Non-pigmented ciliary epithelial cell (primary cell): Measurements from ENCODE around the gene TSPAN14.

Source experiments
- DNase-seq: peaks from one replicate; pipeline ENCODE4 v3.0.0-alpha.2; 2010; ENCODE audit warnings: low read depth

Gene TSPAN14

GRCh38 chr10:80504158-80504811, 50.2 kb downstream of the TSPAN14 start:
- no peak for DNase-seq

GRCh38 chr10:80504897-80505465, 50.9 kb downstream of the TSPAN14 start:
- DNase-seq = no peak

GRCh38 chr10:80506189-80506575, 52.1 kb downstream of the TSPAN14 start:
- peak; percentile 86 for DNase-seq

- no peak for DNase-seq
Observed at GRCh38 chr10:80506836-80507487, 52.9 kb downstream of the TSPAN14 start.

- no peak for DNase-seq
Observed at GRCh38 chr10:80509108-80509402, 54.9 kb downstream of the TSPAN14 start.

- DNase-seq = peak; percentile 86
Observed at GRCh38 chr10:80509403-80510161, 55.5 kb downstream of the TSPAN14 start.

GRCh38 chr10:80512031-80512526, 58.0 kb downstream of the TSPAN14 start:
- DNase-seq = no peak

GRCh38 chr10:80513106-80513505, 59.0 kb downstream of the TSPAN14 start:
- no peak for DNase-seq

- no peak for DNase-seq
Observed at GRCh38 chr10:80515511-80515910, 61.4 kb downstream of the TSPAN14 start.

- DNase-seq = no peak
Observed at GRCh38 chr10:80515941-80516340, 61.8 kb downstream of the TSPAN14 start.

- no peak for DNase-seq
Observed at GRCh38 chr10:80516506-80517075, 62.5 kb downstream of the TSPAN14 start.

GRCh38 chr10:80517416-80518142, 63.5 kb downstream of the TSPAN14 start:
- DNase-seq = no peak

GRCh38 chr10:80518143-80518806, 64.2 kb downstream of the TSPAN14 start:
- no peak for DNase-seq

GRCh38 chr10:80518807-80519360, 64.8 kb downstream of the TSPAN14 start:
- DNase-seq = no peak

GRCh38 chr10:80519936-80520650, 66.0 kb downstream of the TSPAN14 start:
- no peak for DNase-seq

- DNase-seq = no peak
Observed at GRCh38 chr10:80520661-80521470, 66.8 kb downstream of the TSPAN14 start.

- no peak for DNase-seq
Observed at GRCh38 chr10:80522756-80523363, 68.8 kb downstream of the TSPAN14 start.

GRCh38 chr10:80523773-80524172, 69.7 kb downstream of the TSPAN14 start:
- DNase-seq = no peak
